Measurements from ENCODE around the gene AADAC.
A peak's percentile ranks its signal among the peaks of the same experiment; 100 is the strongest.
"Not testable (repeated sequence)": the region's sequence is repeated elsewhere in the genome, so short reads cannot be mapped to it uniquely, and the experiment has no call there.

The AADAC gene

GRCh38 chr3:151796105-151796680 lies 17.7 kb upstream of the AADAC start:
- no peak for DNase-seq (ENCODE audit: low read depth)

GRCh38 chr3:151798466-151798865 lies 15.4 kb upstream of the AADAC start:
- no peak for DNase-seq (ENCODE audit: low read depth)

DNA sequence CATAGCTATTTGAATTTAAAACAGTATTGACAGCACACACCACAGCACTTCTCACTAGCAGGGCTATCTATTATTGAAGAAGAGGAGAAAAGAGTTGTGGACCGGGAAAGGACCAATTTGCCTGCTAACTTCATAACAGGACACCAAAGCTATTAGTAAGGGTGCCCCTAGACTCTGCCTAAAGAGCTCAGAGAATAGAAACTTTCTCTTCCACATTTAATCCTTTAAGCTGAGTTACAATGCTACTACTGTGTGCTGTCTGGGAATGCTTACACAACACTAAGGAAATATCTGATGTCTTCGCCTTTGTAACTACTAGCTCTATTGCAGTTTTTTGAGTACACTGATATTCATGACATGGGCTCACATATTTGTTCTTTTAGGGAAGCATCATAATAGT lies 13.5 kb upstream of the AADAC start:
- DNase-seq (ENCODE audit: low read depth), result no peak

DNA sequence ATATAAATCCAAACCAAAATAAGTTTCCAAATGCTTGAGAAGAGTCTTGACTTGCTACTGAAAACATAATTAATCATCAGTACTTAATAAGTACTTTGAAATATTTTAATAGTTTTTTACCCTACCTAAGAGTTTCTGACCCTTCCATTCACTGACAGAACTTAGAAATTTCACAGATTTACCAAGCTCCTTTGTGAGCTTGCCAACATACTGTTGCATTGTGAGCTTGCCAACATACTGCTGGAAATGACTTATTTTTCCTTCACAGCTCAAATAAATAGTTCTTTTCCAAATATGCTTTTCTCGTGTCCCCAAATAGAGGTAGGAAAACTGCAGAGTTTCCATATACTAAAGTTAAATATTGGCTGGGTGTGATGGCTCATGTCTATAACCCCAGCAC lies 9.6 kb upstream of the AADAC start:
- no peak for DNase-seq (ENCODE audit: low read depth)

- no peak for DNase-seq (ENCODE audit: low read depth)
Observed at GRCh38 chr3:151806838-151807237, 7.1 kb upstream of the AADAC start.

DNA sequence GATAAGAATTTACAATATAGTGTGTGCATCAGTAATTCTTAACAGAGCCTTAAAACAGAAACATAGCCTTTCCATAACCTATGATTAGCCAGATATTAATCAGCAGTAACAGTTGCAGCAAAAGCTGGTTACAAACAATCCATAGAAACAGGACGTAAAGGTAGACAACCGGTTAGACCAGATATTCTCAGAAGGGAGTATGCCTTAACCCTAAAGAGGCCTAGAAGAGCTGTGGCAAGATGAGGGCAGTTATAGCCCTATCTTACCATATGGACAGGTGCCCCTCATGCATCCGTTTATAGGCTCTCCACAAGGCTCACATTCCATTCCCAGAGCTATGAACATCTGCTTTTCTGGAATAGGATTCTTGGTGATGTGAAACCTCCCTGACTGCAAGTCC lies 5.0 kb upstream of the AADAC start:
- not testable (repeated sequence) for DNase-seq (ENCODE audit: low read depth)

GRCh38 chr3:151811474-151811873 lies 2.4 kb upstream of the AADAC start:
- no peak for DNase-seq (ENCODE audit: low read depth)

DNA sequence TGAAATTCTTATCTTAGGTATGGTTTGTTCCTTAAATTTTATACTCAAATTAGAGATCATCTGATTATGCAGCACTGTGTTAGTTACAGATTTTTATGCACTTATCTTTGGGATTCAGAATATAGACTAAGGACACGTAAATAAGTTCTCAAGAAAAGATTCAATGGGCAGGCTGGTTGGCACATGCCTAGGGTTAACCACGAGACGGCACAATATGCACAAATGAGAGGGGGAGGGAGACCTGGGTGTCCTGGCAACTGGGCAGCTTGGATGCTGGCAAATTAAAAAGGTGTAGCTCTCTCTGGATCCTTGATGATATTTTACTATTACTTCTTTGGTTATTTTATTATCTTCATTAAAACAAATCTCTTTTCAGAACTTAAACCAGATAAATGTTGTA lies 672 bp downstream of the AADAC start:
- no peak for DNase-seq (ENCODE audit: low read depth)

- no peak for DNase-seq (ENCODE audit: low read depth)
Observed at GRCh38 chr3:151816091-151816604, 2.2 kb downstream of the AADAC start.

DNA sequence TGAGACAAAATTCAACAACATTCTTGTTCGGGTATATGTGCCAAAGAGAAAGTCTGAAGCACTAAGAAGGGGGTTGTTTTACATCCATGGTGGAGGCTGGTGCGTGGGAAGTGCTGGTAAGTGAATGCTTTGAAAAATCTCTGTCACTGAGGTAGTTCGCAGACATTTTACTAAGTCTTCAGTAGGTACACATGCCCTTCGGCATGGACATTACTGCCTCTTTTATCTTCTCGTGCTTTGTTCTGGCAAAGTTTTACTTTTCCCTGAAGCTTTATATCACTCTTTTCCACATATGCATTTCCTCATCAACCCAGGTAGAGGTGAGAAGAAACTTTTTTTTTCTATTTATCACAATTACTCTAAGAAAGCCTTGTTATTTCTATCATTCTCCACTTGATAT lies 3.6 kb downstream of the AADAC start:
- DNase-seq (ENCODE audit: low read depth), result no peak

- DNase-seq (ENCODE audit: low read depth), result no peak
Observed at GRCh38 chr3:151818361-151818760, 4.4 kb downstream of the AADAC start.

- no peak for DNase-seq (ENCODE audit: low read depth)
Observed at GRCh38 chr3:151819910-151820309, 6.0 kb downstream of the AADAC start.

DNA sequence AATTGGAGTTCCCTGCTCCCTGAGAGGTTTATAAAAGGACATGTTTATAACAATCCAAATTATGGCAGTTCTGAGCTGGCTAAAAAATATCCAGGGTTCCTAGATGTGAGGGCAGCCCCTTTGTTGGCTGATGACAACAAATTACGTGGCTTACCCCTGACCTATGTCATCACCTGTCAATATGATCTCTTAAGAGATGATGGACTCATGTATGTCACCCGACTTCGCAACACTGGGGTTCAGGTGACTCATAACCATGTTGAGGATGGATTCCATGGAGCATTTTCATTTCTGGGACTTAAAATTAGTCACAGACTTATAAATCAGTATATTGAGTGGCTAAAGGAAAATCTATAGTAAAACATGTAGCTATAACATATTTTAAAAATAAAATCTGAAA lies 13.9 kb downstream of the AADAC start:
- DNase-seq (ENCODE audit: low read depth), result no peak

- DNase-seq (ENCODE audit: low read depth), result no peak
Observed at GRCh38 chr3:151835751-151836525, 22.0 kb downstream of the AADAC start.

GRCh38 chr3:151837057-151837456 lies 23.1 kb downstream of the AADAC start:
- DNase-seq (ENCODE audit: low read depth), result peak; percentile 36

DNA sequence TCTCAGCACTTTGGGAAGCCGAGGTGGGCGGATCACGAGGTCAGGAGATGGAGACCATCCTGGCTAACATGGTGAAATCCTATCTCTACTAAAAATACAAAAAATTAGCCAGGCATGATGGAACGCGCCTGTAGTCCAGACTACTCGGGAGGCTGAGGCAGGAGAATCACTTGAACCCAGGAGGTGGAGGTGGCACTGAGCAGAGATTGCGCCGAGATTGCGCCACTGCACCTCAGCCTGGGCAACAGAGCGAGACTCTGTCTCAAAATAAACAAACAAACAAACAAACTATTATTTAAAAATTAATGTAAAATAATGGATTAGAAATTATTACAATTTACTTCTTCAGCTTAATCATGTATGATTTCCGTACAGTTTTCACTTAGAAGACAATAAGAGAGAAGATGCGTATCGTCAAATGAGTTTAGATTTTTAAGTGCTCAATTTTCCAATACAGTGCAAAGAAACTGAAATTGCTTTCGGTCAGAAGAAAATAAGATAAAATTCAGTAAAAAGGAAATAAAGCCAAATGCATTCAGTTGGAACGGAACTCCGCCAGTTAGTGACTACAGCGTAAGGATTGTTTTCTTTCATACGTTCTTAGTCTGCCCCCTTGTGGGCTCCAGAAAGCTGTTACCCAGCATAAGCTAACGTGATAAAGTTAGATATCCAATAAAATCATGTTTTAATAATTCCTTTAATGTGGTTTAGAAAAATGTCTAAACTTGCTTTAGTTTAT lies 24.8 kb downstream of the AADAC start:
- peak; percentile 82 for DNase-seq (ENCODE audit: low read depth)

DNA sequence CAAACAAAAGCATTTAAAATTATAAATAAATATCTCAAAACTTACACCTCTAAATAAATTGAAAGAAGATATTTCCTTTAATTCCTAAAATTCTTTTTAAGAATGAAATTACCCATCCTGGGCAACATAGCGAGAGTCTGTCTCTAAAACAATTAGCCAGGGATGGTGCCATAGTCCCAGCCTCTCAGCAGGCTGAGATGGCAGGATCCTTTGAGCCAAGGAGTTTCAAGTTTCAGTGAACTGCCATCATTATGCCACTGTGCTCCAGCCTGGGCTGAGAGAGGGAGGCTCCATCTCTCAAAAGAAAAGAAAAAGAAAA lies 25.4 kb downstream of the AADAC start:
- no peak for DNase-seq (ENCODE audit: low read depth)

- no peak for DNase-seq (ENCODE audit: low read depth)
Observed at GRCh38 chr3:151841801-151842200, 27.9 kb downstream of the AADAC start.

DNA sequence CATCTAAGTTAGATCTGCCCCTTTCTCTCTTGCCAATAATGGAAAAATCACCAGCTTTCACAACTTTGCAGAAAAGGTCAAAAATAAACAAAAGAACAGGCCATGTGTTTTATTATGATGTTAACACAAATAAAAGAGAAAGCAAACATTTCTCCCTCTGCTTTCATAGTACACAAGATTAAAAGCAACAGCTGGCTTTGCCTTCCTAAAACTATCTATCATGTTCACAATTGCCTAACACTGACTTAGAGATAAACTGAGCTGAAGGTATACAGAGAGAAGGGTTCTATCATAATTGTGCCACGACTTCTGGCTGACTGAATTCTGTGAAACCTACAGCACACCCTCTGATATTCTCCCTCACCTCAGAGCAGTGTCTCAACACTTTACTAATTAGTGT lies 29.4 kb downstream of the AADAC start:
- DNase-seq (ENCODE audit: low read depth), result no peak

DNA sequence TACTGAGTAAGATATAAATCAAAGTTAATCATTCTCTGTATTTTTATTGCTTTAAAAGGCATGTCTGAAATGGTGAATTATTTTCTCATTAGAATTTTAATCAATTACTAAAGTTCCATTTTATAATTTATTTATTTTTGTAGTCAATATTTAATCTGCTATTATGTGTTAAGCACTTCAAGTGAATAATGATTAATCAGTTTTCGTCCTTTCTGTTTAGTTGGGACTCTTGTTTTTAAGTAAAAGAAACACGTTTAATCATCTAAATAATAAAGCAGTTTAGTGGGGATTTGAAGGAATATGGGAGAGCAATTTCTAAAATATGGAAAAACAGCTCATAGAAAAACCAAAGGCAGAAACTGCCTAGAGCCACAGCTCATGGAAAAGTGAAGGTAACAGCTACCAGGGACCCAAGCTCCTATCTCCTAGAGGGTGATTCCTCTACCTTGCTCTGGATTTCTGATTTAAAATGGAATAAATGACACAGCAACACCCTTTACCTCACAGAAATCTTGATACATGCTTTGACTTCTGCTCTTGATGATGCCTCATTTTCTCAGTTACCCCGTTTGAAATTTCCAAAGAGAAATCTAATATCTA lies 31.5 kb downstream of the AADAC start:
- DNase-seq (ENCODE audit: low read depth), result no peak

- not testable (repeated sequence) for DNase-seq (ENCODE audit: low read depth)
Observed at GRCh38 chr3:151850065-151850464, 36.1 kb downstream of the AADAC start.

GRCh38 chr3:151852074-151852811 lies 38.3 kb downstream of the AADAC start:
- no peak for DNase-seq (ENCODE audit: low read depth)
